Measurements from ENCODE around the gene HES2. TPM values are rescaled to one million over a fixed set of nuclear protein-coding genes. Genes with fewer than 3 reads are reported as not detected.

The HES2 gene
- total and polyA plus RNA-seq, 2 experiments from 2014 or later = 0.27 to 1.2 TPM

DNA sequence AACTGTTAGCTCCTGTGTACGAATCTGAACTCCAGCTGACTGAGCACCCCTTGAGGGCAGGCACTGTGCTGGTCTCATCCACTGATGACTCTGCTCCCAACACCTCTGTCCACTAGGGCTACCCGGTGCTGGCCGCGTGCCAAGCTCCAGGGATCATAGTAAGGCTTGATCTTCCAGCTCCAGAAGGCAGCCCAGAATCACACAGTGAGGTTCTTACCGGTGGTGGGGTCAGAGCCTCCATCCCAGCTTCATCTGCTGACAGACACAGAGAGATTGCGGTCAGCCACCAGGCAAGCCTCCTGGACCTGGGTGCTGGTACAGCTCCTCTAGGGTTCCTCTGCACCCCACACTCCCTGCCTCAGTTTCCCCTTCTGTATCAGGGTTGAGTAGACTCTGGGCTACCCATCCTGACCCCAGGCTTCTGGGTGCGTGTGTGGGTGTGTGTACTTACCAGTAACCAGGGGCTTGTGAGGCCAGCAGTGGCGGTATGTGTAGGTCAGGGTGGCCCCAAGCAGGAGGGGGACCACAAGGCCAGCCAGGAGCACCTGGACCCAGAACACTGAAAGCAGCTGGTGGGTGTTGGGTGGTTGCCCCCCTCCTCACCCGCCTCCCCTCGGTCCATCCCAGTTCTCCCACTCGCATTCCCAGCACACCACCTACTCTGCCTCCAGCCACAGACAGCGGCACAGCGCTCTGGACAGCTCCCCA, 42.8 kb upstream of the HES2 start:
- 97% methylated on average over 12 of the region's 13 CpGs for WGBS (ENCODE audit: low lambda C conversion rate, missing lambda C conversion rate)

DNA sequence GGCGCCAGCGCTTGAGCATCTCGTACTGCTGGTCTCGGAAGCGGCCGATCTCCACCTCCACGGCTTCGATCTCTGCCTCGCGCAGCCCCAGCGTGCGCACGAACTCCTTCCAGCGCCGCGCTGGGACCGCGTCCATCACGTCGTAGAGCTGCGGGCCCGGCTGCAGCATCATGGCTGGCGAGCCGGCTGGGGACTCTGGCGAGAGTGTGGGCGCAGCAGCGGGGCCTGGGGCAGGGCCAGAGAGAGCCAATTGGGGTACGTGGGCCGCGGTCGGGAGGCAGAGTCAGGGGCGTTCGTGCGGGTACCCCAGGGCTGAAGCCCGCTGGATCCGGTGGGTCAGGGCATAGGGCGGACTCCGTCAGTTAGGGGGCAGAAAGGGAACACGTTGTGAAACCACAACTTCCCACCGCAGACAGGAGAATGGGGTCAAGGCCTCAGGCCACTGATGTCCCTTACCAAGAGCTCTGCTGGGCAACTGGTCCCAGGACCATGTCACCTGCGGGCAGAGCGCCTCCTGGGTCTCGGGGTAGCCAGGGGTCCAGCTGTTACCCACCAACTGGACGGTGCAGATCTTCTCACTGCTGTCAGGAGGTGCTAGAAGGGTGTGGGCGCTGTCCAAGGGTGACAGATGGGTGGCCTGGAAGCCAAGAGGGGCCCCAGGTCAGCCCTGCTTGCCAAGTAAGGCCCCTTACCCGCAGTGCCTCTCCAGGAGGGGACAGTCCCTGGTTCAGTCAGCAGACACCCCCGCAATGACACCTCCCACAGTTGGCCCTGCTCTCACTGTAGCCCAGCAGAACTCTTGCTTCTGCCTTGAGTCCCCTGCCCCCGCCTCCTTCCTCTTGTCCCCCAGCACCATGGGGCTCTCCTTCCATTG, 42.1 kb upstream of the HES2 start:
- Histone ChIP-seq H3K27ac (no peak overlapping the region), H3K4me2 (no peak overlapping the region), H3K9me2 (replicated peaks; ENCODE audit: insufficient read depth) (no peaks in the 10 kb centered on the region), H3K79me2 (no peaks in the 10 kb centered on the region), H3K9me3 (ENCODE audit: low read depth) (no peaks in the 10 kb centered on the region), H3K4me1 (ENCODE audit: insufficient read depth) (no peaks in the 10 kb centered on the region), H2AFZ (no peak overlapping the region), H3K36me3 (replicated peaks; ENCODE audit: insufficient read depth, low read depth) (no peaks in the 10 kb centered on the region), H4K20me1 (ENCODE audit: insufficient read depth, poor library complexity, severe bottlenecking) (no peaks in the 10 kb centered on the region), H3K27me3 (no peaks in the 10 kb centered on the region), H3K4me3 (no peak overlapping the region)
- no peak for DNase-seq (ENCODE audit: low spot score)
- 99% methylated on average over 48 of the region's 48 CpGs for WGBS (ENCODE audit: low lambda C conversion rate, missing lambda C conversion rate)
- TF ChIP-seq EZH2phosphoT487 (IDR thresholded peaks at IDR 0.05; ENCODE audit: low read depth, severe bottlenecking, unreplicated experiment) = no peak
- TF ChIP-seq, protein P1, sequence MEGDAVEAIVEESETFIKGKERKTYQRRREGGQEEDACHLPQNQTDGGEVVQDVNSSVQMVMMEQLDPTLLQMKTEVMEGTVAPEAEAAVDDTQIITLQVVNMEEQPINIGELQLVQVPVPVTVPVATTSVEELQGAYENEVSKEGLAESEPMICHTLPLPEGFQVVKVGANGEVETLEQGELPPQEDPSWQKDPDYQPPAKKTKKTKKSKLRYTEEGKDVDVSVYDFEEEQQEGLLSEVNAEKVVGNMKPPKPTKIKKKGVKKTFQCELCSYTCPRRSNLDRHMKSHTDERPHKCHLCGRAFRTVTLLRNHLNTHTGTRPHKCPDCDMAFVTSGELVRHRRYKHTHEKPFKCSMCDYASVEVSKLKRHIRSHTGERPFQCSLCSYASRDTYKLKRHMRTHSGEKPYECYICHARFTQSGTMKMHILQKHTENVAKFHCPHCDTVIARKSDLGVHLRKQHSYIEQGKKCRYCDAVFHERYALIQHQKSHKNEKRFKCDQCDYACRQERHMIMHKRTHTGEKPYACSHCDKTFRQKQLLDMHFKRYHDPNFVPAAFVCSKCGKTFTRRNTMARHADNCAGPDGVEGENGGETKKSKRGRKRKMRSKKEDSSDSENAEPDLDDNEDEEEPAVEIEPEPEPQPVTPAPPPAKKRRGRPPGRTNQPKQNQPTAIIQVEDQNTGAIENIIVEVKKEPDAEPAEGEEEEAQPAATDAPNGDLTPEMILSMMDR (IDR thresholded peaks at IDR 0.05; ENCODE audit: poor library complexity) = no peak

More for the DNA sequence above, 42.8 kb upstream of the HES2 start:
- no peak overlapping the region for H3K4me2 ChIP-seq
- H4K20me1 ChIP-seq (ENCODE audit: insufficient read depth, poor library complexity, severe bottlenecking) = no peaks in the 10 kb centered on the region
- TF ChIP-seq EZH2 (IDR thresholded peaks at IDR 0.05; ENCODE audit: borderline replicate concordance) (no peak), EZH2phosphoT487 (IDR thresholded peaks at IDR 0.05; ENCODE audit: low read depth, severe bottlenecking, unreplicated experiment) (no peak)
- TF ChIP-seq, protein P1 (IDR thresholded peaks at IDR 0.05; ENCODE audit: poor library complexity) = no peak
- H3K27me3 ChIP-seq = no peaks in the 10 kb centered on the region
- H3K36me3 ChIP-seq (replicated peaks; ENCODE audit: insufficient read depth, low read depth) = no peaks in the 10 kb centered on the region
- H3K4me3 ChIP-seq = no peak overlapping the region
- no peak overlapping the region for H2AFZ ChIP-seq
- no peaks in the 10 kb centered on the region for H3K9me2 ChIP-seq (replicated peaks; ENCODE audit: insufficient read depth)
- no peaks in the 10 kb centered on the region for H3K4me1 ChIP-seq (ENCODE audit: insufficient read depth)
- DNase-seq (ENCODE audit: low spot score) = no peak
- no peaks in the 10 kb centered on the region for H3K79me2 ChIP-seq
- no peak overlapping the region for H3K27ac ChIP-seq
- no peaks in the 10 kb centered on the region for H3K9me3 ChIP-seq (ENCODE audit: low read depth)

DNA sequence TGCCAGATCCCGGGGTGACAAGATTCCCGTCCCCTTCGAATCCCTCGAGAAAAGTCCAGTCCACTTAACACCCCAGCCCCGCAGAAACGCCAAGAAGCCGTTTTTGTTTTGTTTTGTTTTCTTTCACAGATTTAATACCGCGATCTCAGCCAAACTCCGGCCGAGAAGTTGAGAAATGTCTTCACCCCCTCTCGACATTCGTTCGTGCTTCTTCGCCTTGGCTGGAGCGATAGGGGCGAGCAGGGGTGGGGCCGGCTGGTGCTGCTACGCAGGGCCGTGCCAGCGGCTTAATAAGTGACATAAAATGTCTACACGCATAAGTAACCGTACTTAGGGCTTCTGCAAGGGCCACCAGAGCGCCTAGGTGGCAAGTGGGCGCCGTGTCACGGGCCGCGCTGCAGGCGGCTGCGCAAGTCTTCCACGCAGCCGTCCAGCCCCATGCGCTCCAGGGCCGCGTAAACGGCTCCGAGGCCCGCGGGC, 41.4 kb upstream of the HES2 start:
- Histone ChIP-seq H3K27me3 (no peaks in the 10 kb centered on the region), H3K9me2 (replicated peaks; ENCODE audit: insufficient read depth) (no peaks in the 10 kb centered on the region), H2AFZ (no peak overlapping the region), H3K79me2 (no peaks in the 10 kb centered on the region), H4K20me1 (ENCODE audit: insufficient read depth, poor library complexity, severe bottlenecking) (no peaks in the 10 kb centered on the region), H3K27ac (no peak overlapping the region), H3K36me3 (replicated peaks; ENCODE audit: insufficient read depth, low read depth) (no peaks in the 10 kb centered on the region), H3K4me2 (no peak overlapping the region), H3K9me3 (ENCODE audit: low read depth) (no peaks in the 10 kb centered on the region), H3K4me3 (no peak overlapping the region), H3K4me1 (ENCODE audit: insufficient read depth) (no peaks in the 10 kb centered on the region)
- no peak for DNase-seq (ENCODE audit: low spot score)
- 96% methylated on average over 40 of the region's 40 CpGs for WGBS (ENCODE audit: low lambda C conversion rate, missing lambda C conversion rate)
- TF ChIP-seq EZH2 (IDR thresholded peaks at IDR 0.05; ENCODE audit: borderline replicate concordance) (no peak), EZH2phosphoT487 (IDR thresholded peaks at IDR 0.05; ENCODE audit: low read depth, severe bottlenecking, unreplicated experiment) (no peak)
- TF ChIP-seq, protein P1 (IDR thresholded peaks at IDR 0.05; ENCODE audit: poor library complexity) = no peak
